ENCODE measurements around the gene GSTM4. TPM values are rescaled to one million over a fixed set of nuclear protein-coding genes. Genes with fewer than 3 reads are reported as not detected.

The GSTM4 gene
- total and polyA plus RNA-seq, 2 of the 8 experiments (the other 6 are each of a cell fraction or from before 2014, with no cell fraction given): 11.3 to 31.4 TPM

DNA sequence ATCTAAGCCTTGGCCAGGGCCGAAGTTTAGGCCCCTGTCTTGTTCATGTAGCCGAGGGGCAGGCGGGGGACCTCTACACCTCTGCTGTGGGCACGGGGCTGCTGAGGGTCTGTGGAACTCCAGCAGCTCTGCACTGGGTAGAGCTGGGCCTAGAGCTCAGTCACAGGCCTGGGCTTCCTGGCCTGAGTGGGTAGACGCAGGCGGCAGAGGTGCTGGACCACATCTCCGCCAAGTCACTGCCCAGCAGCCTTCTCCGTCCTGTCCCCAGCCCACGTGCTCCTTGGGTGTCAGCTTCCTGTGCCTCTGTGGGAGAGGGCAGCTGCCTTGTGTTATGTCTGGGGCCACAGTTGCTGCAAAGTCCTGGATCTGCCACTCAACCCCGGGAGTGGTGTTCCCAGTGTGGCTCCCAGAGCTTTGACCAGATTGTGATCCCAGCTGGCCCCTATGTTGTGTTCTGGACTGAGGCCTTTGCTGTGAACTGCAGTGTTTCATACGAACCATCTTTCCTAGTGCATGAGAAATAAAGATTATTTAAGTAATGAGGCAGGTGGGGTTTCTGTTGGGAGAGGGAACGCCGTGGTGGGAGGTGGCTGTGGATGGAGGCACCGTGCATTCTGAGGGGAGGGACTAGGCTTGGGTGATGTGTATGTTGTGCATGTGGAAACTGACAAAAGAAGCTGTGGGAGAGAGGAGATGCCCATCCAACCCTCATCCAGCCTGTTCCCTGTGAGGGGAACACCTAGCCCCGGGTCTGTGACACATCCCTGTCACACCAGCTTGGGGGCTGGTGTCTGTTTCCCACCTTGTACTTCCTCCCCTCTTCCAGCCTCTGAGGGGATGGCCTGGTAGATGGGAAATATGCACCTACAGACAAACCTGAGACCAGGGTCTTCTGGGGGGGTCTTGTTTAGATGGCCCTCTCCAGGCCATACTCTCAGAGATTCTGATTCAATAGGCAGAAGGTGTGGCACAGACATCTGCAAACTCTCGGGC is 24.1 kb upstream of the GSTM4 start (continued):
- TF ChIP-seq KDM4A (IDR thresholded peaks at IDR 0.05; ENCODE audit: low read depth, low read length, severe bottlenecking): no peak
- TF ChIP-seq FOSL1 (IDR thresholded peaks at IDR 0.05; ENCODE audit: insufficient read depth, low read depth, low read length): no peak
- no peak for TF ChIP-seq HDAC6 (IDR thresholded peaks at IDR 0.05; ENCODE audit: low read depth, low read length)
- TF ChIP-seq, protein P1, sequence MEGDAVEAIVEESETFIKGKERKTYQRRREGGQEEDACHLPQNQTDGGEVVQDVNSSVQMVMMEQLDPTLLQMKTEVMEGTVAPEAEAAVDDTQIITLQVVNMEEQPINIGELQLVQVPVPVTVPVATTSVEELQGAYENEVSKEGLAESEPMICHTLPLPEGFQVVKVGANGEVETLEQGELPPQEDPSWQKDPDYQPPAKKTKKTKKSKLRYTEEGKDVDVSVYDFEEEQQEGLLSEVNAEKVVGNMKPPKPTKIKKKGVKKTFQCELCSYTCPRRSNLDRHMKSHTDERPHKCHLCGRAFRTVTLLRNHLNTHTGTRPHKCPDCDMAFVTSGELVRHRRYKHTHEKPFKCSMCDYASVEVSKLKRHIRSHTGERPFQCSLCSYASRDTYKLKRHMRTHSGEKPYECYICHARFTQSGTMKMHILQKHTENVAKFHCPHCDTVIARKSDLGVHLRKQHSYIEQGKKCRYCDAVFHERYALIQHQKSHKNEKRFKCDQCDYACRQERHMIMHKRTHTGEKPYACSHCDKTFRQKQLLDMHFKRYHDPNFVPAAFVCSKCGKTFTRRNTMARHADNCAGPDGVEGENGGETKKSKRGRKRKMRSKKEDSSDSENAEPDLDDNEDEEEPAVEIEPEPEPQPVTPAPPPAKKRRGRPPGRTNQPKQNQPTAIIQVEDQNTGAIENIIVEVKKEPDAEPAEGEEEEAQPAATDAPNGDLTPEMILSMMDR (IDR thresholded peaks at IDR 0.05; ENCODE audit: control extremely low read depth in 1 of 3, insufficient read depth in 1 of 3, low read depth in 1 of 3, low read length in 3 of 3): no peak
- TF ChIP-seq CBX8 (IDR thresholded peaks at IDR 0.05; ENCODE audit: borderline replicate concordance, low read depth, low read length): no peak
- TF ChIP-seq CREB1 (IDR thresholded peaks at IDR 0.05): no peak
- no peak for TF ChIP-seq SRF (IDR thresholded peaks at IDR 0.05; ENCODE audit: low read depth, low read length)
- no peak for TF ChIP-seq GABPA (IDR thresholded peaks at IDR 0.05; ENCODE audit: borderline replicate concordance, insufficient read depth, low read length)
